Peyer's patch (tissue), 4 donors: Measurements from ENCODE around the gene CYSRT1. TPM values are rescaled to one million over a fixed set of nuclear protein-coding genes. Genes with fewer than 3 reads are reported as not detected.
"Not testable (repeated sequence)": the region's sequence is repeated elsewhere in the genome, so short reads cannot be mapped to it uniquely, and the experiment has no call there.

Experiments
- DNase-seq, 3 donors: peaks; one replicate each; pipeline ENCODE4 v3.0.0-alpha.2; 2017 to 2019
- H3K27ac ChIP-seq, 4 donors: fragments of 200-600 bp; sonication (generic); one replicate each; pipeline ENCODE4 v1.5.1; 2016 to 2019
- H3K27me3 ChIP-seq, 2 donors: fragments of 200-600 bp; sonication (generic); one replicate each; pipeline ENCODE4 v1.5.1; 2019
- H3K36me3 ChIP-seq, 3 donors: fragments of 200-600 bp; sonication (generic); one replicate each; pipeline ENCODE4 v1.5.1; 2016 to 2019
- H3K4me1 ChIP-seq, 4 donors: fragments of 200-600 bp; sonication (generic); one replicate each; pipeline ENCODE4 v1.5.1; 2016 to 2019
- H3K4me3 ChIP-seq, 4 donors: fragments of 200-600 bp; sonication (generic); 1 replicate in 3 of 4; 2 replicates in 1 of 4; pipeline ENCODE4 v1.5.1; 2016 to 2019; ENCODE audit warnings: mild to moderate bottlenecking in 1 of 4
- H3K9me3 ChIP-seq, 4 donors: fragments of 200-600 bp; sonication (generic); one replicate each; pipeline ENCODE4 v1.5.1; 2016 to 2019; ENCODE audit warnings: mild to moderate bottlenecking in 1 of 4
- POLR2A ChIP-seq, 2 donors: fragments of 450-650 bp; IDR thresholded peaks; one replicate each; pipeline ENCODE4 v1.5.1; 2017; ENCODE audit warnings: antibody characterized with exemption in 2 of 2, mild to moderate bottlenecking in 2 of 2, moderate library complexity in 2 of 2
- total RNA-seq, 4 donors: library from RNA; depleted of rRNA; stranded (reverse); fragments of >200 nt; gene quantifications; one replicate each; pipeline ENCODE4 v1.1.0, GENCODE V29; 2016
- TF ChIP-seq, protein P1 (sequence below), 6 experiments: fragments of 450-650 bp in 4 of 6; fragments of 200-600 bp in 2 of 6; sonication (generic) in 1 of 6; IDR thresholded peaks; one replicate each; pipeline ENCODE4 v1.5.1; 2017 to 2019; ENCODE audit warnings: antibody characterized with exemption in 6 of 6, mild to moderate bottlenecking in 3 of 6, moderate library complexity in 1 of 6

CYSRT1 gene
- total RNA-seq, 4 donors from 2014 or later, result 1.3 to 1.9 TPM; not detected in 2

DNA sequence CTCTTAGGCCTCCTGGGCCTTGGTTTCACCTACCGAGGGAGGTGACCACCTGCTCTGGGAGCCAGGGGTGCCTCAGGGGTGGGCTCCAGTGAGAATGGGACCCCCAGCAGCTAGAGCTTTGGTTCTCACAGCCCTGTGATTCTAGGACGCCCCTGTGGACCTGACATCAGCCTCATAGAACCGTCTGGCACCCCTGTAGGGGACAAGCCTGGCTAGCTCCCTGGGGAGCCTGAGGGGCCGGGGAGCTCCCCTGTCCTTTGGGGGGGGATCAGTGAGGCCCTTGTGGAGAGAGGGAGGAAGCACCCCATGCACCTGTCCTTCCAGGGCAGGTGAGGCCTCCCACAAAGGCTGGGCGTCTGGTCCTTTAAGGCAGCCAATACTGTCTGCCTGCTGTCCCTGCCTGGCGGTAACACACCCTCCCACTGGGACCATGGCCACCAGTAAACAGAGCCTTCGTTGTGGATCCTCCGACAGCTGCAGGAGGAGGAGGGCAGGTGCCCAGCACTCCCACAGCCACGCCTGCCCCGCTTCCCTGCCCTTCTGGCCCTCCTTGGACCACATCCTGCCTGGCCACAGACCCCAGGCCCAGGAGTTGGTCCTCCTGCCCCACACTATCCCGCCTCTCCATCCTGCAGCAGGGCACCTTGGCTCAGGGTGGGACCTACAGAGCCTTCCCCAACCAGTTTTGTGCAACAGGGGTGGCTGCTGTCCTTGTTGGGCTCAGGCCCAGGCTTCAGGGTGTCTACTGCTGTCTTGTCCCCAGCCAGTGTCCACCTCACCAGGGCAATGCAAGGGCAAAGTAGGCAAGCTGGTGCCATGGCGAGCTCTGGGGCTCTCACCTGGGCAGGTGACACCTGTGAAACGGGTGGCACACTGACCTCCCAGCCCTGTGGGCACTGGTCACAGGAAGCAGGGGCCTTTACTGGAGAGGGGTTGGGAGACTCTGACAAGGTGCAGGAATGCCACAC, 13.1 kb downstream of the CYSRT1 start:
- peak in 1 of 3 donors; percentile 83 for DNase-seq
- Histone ChIP-seq H3K36me3 (peaks cover 0 to 12% (median 0%) of the 10 kb centered on the region in 3 donors), H3K4me1 (peaks cover 8 to 61% (median 24%) of the 10 kb centered on the region in 4 donors), H3K9me3 (peaks cover 0 to 1% (median 0%) of the 10 kb centered on the region in 4 donors), H3K27me3 (peaks cover 0 to 3% of the 10 kb centered on the region in 2 donors), H3K27ac (peak overlapping the region in 3 of 4 donors; percentile 18 to 77 (median 65)), H3K4me3 (no peak overlapping the region)
- peak in 1 of 2 donors; percentile 51 for TF ChIP-seq POLR2A (IDR thresholded peaks at IDR 0.05)
- TF ChIP-seq, protein P1, sequence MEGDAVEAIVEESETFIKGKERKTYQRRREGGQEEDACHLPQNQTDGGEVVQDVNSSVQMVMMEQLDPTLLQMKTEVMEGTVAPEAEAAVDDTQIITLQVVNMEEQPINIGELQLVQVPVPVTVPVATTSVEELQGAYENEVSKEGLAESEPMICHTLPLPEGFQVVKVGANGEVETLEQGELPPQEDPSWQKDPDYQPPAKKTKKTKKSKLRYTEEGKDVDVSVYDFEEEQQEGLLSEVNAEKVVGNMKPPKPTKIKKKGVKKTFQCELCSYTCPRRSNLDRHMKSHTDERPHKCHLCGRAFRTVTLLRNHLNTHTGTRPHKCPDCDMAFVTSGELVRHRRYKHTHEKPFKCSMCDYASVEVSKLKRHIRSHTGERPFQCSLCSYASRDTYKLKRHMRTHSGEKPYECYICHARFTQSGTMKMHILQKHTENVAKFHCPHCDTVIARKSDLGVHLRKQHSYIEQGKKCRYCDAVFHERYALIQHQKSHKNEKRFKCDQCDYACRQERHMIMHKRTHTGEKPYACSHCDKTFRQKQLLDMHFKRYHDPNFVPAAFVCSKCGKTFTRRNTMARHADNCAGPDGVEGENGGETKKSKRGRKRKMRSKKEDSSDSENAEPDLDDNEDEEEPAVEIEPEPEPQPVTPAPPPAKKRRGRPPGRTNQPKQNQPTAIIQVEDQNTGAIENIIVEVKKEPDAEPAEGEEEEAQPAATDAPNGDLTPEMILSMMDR (IDR thresholded peaks at IDR 0.05), result no peak

DNA sequence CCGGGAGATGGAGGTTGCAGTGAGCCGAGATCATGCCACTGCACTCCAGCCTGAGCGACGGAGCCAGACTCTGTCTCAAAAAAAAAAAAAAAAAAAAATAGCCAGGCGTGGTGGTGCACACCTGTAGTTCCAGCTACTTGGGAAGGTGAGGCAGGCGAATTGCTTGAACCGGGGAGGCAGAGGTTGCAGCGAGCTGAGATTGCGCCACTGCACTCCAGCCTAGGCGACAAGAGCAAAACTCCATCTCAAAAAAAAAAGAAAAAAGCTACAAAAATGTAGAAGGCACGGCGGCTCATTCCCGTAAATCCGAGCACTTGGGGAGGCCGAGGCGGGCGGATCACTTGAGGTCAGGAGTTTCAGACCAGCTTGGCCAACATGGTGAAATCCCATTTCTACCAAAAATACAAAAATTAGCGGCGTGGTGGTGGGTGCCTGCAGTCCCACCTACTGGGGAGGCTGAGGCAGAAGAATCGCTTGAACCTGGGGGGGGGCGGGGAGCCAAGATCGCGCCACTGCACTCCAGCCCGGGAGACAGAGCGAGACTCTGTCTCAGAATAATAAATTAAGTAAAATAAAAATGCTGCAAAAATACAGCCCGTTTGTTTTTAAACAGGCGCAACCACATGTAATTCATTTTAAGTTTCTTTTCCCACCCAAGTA, 14.7 kb downstream of the CYSRT1 start:
- H3K4me1 ChIP-seq, result peaks cover 8 to 67% (median 20%) of the 10 kb centered on the region in 4 donors
- H3K27ac ChIP-seq, result peak overlapping the region; percentile 87 to 100 (median 100)
- DNase-seq, H3K9me3 ChIP-seq, H3K27me3 ChIP-seq: not testable (repeated sequence)
- H3K4me3 ChIP-seq, result peak overlapping the region; percentile 58 to 80 (median 74)
- H3K36me3 ChIP-seq, result peaks cover 0 to 19% (median 0%) of the 10 kb centered on the region in 3 donors

DNA sequence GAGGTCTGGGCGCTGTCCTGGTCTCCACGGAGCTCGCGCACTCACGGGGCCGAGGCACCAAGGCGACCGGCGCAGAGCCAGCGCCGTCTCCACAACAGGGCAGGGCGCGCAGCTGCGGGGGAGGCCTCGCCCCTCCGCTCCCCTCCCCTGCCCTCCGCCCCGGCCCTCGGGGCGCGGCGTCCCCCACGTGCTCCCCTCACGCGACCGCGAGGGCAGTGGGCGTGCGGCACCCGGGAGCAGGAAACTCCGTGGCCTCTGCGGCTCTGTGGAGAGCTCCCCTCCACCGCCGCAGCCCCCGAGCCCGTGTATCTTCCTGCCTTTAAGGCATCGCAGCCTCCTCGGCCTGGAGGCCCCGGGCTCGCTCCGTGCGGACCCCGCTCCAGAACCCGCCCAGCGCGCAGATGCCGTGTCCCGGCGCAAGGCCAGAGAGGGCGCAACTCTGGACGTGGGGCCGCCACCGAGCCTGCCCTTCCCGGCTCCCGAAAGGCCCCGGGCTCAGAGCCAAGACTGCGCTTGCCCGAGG, 15.4 kb downstream of the CYSRT1 start:
- Histone ChIP-seq H3K9me3 (no peaks in the 10 kb centered on the region), H3K36me3 (peaks cover 0 to 19% (median 0%) of the 10 kb centered on the region in 3 donors), H3K27ac (peak overlapping the region; percentile 87 to 100 (median 100)), H3K4me1 (peaks cover 8 to 67% (median 17%) of the 10 kb centered on the region in 4 donors), H3K4me3 (peak overlapping the region; percentile 58 to 80 (median 74)), H3K27me3 (no peaks in the 10 kb centered on the region)
- peak; percentile 40 to 52 for TF ChIP-seq POLR2A (IDR thresholded peaks at IDR 0.05)
- TF ChIP-seq, protein P1 (IDR thresholded peaks at IDR 0.05), result peak in 1 of 6 experiments; percentile 16
- peak; percentile 63 to 88 (median 83) for DNase-seq

DNA sequence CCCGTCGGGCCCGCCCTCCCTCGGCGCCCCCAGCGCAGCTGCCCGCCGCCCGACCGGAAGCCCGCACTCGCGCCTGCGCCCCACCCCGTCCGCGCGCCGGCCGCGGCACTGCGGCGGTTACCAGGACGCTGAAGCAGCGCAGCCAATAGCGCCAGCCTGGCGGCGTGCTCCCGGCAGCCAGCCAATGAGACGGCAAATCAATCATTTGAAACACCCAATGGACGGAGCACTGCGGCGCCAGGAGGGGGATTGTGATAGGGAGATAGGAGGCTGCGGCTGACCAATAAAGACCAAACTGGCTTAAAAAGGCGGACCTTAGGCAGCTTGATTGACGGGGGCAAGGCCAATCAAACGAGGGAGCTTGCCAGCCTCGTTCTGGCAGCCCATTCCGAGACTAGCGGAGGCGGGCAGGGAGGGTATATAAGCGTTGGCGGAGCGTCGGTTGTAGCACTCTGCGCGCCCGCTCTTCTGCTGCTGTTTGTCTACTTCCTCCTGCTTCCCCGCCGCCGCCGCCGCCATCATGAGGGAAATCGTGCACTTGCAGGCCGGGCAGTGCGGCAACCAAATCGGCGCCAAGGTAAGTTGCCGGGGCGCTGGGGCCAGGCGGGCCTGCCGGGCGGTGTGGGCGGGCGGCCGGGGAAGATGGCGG, 16.0 kb downstream of the CYSRT1 start, which contains the start of gene TUBB4B:
TUBB4B (plus strand) TSS at position 447 of the 649 bp plus-strand sequence; CDS start at position 521, 74 bp downstream.
- peaks cover 0 to 19% (median 0%) of the 10 kb centered on the region in 3 donors for H3K36me3 ChIP-seq
- no peaks in the 10 kb centered on the region for H3K9me3 ChIP-seq
- peak; percentile 100 for TF ChIP-seq POLR2A (IDR thresholded peaks at IDR 0.05)
- TF ChIP-seq, protein P1 (IDR thresholded peaks at IDR 0.05), result peak in 3 of 6 experiments; percentile 8 to 20 (median 15)
- peak within 1 kb of the TSS; percentile 80 to 99 (median 86) for H3K4me3 ChIP-seq
- peak within 1 kb of the TSS; percentile 95 to 100 (median 100) for H3K27ac ChIP-seq
- peaks cover 8 to 61% (median 12%) of the 10 kb centered on the region in 4 donors for H3K4me1 ChIP-seq
- H3K27me3 ChIP-seq, result no peaks in the 10 kb centered on the region
- peak; percentile 98 to 99 (median 98) for DNase-seq

DNA sequence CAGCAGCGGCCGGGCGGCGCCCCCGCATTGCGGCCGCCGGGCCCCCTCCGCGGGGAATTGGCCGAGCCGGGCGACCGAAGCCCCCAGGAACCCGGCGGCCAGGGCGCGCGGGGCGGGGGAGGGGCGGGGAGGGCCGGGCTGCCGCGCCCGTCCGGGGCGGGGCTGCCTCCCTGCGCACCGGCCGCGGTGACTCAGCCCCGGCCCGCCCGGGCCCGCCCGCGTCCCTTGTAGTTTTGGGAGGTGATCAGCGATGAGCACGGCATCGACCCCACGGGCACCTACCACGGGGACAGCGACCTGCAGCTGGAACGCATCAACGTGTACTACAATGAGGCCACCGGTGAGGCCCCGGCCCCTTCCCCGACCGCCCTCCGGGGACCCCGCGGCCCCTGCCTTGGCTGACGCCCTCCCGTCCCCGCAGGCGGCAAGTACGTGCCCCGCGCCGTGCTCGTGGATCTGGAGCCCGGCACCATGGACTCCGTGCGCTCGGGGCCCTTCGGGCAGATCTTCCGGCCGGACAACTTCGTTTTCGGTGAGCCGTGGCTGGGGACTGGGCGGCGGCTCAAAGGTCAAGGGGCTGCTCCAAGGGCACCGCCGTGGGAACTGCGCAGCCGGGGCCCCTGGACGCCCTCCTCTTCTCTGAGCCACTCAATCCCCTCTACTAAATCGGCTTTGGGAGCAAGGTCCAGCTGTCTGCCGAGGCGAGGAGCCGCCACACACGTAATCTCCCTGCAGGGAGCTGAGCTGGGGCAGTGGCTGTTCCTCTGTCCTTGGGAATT, 16.7 kb downstream of the CYSRT1 start:
- Histone ChIP-seq H3K9me3 (no peaks in the 10 kb centered on the region), H3K27me3 (no peaks in the 10 kb centered on the region), H3K4me3 (peak overlapping the region; percentile 70 to 99 (median 86)), H3K4me1 (peaks cover 5 to 54% (median 7%) of the 10 kb centered on the region in 4 donors), H3K36me3 (peaks cover 0 to 19% (median 0%) of the 10 kb centered on the region in 3 donors), H3K27ac (peak overlapping the region; percentile 93 to 100 (median 97))
- peak; percentile 39 to 86 (median 83) for DNase-seq
- TF ChIP-seq, protein P1 (IDR thresholded peaks at IDR 0.05), result peak in 1 of 6 experiments; percentile 1
- TF ChIP-seq POLR2A (IDR thresholded peaks at IDR 0.05), result peak; percentile 12 to 20
